ENCODE results near the gene C14orf132. TPM values are rescaled to one million over a fixed set of nuclear protein-coding genes. Genes with fewer than 3 reads are reported as not detected.
"Not testable (repeated sequence)": the region's sequence is repeated elsewhere in the genome, so short reads cannot be mapped to it uniquely, and the experiment has no call there.

The C14orf132 gene
- total RNA-seq, 4 donors from 2014 or later, result 1.2 to 6.2 (median 4.5) TPM

GRCh38 chr14:96072076-96072475, 32.9 kb downstream of the C14orf132 start:
- H3K4me3 ChIP-seq, result no peak overlapping the region
- H3K36me3 ChIP-seq, result no peaks in the 10 kb centered on the region
- TF ChIP-seq POLR2A (IDR thresholded peaks at IDR 0.05), result no peak
- TF ChIP-seq, protein P1, sequence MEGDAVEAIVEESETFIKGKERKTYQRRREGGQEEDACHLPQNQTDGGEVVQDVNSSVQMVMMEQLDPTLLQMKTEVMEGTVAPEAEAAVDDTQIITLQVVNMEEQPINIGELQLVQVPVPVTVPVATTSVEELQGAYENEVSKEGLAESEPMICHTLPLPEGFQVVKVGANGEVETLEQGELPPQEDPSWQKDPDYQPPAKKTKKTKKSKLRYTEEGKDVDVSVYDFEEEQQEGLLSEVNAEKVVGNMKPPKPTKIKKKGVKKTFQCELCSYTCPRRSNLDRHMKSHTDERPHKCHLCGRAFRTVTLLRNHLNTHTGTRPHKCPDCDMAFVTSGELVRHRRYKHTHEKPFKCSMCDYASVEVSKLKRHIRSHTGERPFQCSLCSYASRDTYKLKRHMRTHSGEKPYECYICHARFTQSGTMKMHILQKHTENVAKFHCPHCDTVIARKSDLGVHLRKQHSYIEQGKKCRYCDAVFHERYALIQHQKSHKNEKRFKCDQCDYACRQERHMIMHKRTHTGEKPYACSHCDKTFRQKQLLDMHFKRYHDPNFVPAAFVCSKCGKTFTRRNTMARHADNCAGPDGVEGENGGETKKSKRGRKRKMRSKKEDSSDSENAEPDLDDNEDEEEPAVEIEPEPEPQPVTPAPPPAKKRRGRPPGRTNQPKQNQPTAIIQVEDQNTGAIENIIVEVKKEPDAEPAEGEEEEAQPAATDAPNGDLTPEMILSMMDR (IDR thresholded peaks at IDR 0.05), result no peak
- no peaks in the 10 kb centered on the region for H3K27me3 ChIP-seq
- peak in 2 of 3 donors; percentile 15 to 30 for DNase-seq
- no peak overlapping the region for H3K27ac ChIP-seq
- no peaks in the 10 kb centered on the region for H3K9me3 ChIP-seq
- no peaks in the 10 kb centered on the region for H3K4me1 ChIP-seq

DNA sequence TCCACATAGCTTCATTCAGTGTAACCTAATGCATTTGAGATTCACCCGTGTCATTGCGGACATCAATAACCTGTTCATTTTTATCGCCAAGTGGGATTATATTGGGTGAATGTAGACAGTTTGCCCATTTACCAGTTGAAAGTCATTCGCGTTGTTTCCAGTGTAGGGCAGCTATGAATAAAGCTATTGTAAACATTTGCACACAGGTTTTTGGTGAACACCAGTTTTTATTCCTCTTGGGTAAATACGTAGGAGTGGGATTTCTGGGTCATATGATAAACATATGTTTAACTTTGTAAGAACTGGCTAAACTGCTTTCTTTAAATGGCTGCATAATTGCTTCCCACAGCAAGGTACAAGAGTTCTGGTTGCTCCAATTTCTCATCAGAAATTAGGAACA, 33.6 kb downstream of the C14orf132 start:
- DNase-seq, result no peak
- H3K27ac ChIP-seq, result no peak overlapping the region
- H3K4me3 ChIP-seq, result no peak overlapping the region
- no peaks in the 10 kb centered on the region for H3K36me3 ChIP-seq
- TF ChIP-seq POLR2A (IDR thresholded peaks at IDR 0.05), result no peak
- TF ChIP-seq, protein P1 (IDR thresholded peaks at IDR 0.05), result no peak
- no peaks in the 10 kb centered on the region for H3K4me1 ChIP-seq
- no peaks in the 10 kb centered on the region for H3K27me3 ChIP-seq
- H3K9me3 ChIP-seq, result no peaks in the 10 kb centered on the region

- H3K4me3 ChIP-seq, H3K4me1 ChIP-seq, H3K27ac ChIP-seq, H3K9me3 ChIP-seq, H3K27me3 ChIP-seq, H3K36me3 ChIP-seq: not testable (repeated sequence)
- peak in 1 of 3 donors; percentile 7 for DNase-seq
These were observed 34.3 kb downstream of the C14orf132 start for GRCh38 chr14:96073260-96074039.

DNA sequence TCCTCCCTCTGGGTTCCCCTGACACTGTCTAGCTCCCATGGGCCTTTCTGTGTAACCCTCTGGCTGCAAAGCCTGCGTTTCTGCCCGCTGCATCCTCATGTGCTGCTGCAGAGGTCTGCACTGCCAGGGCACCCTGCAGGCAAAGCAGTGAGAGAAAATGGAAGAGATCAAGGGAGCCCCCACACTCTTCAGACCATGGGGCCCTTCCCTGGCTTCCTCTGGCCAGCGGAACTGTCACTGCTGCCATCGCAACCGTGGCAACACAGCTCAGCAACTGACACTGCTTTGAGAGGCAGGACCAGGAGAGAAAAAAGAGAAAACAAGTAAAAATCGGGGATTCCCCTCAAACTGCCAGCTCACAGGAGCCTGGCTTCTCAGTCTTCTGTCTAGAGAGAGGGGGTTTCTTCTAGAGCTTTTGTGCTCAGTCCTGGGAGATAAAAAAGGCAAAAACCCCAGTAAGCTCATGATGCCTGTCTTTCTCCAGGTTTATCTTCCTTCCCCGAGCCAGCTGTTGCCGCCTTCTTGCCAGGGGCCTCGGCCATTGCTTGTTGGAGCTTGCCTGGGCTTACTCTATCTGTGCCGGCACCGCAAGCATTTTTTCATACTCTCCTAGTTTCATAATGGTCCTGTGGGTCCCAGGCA, 38.9 kb downstream of the C14orf132 start:
- H3K4me3 ChIP-seq, result no peak overlapping the region
- H3K36me3 ChIP-seq, result no peaks in the 10 kb centered on the region
- DNase-seq, result peak in 2 of 3 donors; percentile 34 to 35
- H3K4me1 ChIP-seq, result no peaks in the 10 kb centered on the region
- H3K27ac ChIP-seq, result no peak overlapping the region
- H3K9me3 ChIP-seq, result no peaks in the 10 kb centered on the region
- no peak for TF ChIP-seq POLR2A (IDR thresholded peaks at IDR 0.05)
- TF ChIP-seq, protein P1 (IDR thresholded peaks at IDR 0.05), result no peak
- no peaks in the 10 kb centered on the region for H3K27me3 ChIP-seq

GRCh38 chr14:96078625-96079016, 39.5 kb downstream of the C14orf132 start:
- Histone ChIP-seq H3K4me3 (no peak overlapping the region), H3K27ac (no peak overlapping the region), H3K27me3 (no peaks in the 10 kb centered on the region), H3K9me3 (no peaks in the 10 kb centered on the region), H3K4me1 (no peaks in the 10 kb centered on the region), H3K36me3 (no peaks in the 10 kb centered on the region)
- TF ChIP-seq POLR2A (IDR thresholded peaks at IDR 0.05), result no peak
- TF ChIP-seq, protein P1 (IDR thresholded peaks at IDR 0.05), result no peak
- peak in 2 of 3 donors; percentile 9 to 19 for DNase-seq

GRCh38 chr14:96079066-96079465, 39.9 kb downstream of the C14orf132 start:
- DNase-seq, result peak in 2 of 3 donors; percentile 12 to 19
- Histone ChIP-seq H3K36me3 (no peaks in the 10 kb centered on the region), H3K4me1 (no peaks in the 10 kb centered on the region), H3K27me3 (no peaks in the 10 kb centered on the region), H3K4me3 (no peak overlapping the region), H3K27ac (no peak overlapping the region), H3K9me3 (no peaks in the 10 kb centered on the region)
- TF ChIP-seq, protein P1 (IDR thresholded peaks at IDR 0.05), result no peak
- TF ChIP-seq POLR2A (IDR thresholded peaks at IDR 0.05), result no peak

Measured in Peyer's patch (tissue), 4 donors.